Endodermal cell (in vitro differentiated cells): ENCODE results near the gene ZFP37. TPM values are rescaled to one million over a fixed set of nuclear protein-coding genes. Genes with fewer than 3 reads are reported as not detected.

Source experiments
- DNase-seq: peaks from one replicate; pipeline ENCODE4 v3.0.0-alpha.2; 2017
- H3K27ac ChIP-seq: 2 replicates; pipeline ENCODE4 v1.5.1; 2013; ENCODE audit warnings: mild to moderate bottlenecking, low read depth, low read length, moderate library complexity
- H3K27me3 ChIP-seq: 2 replicates; pipeline ENCODE4 v1.6.1; 2013; ENCODE audit warnings: mild to moderate bottlenecking, low read length, moderate library complexity; ENCODE audit not compliant: insufficient read depth, control insufficient read depth, poor library complexity, severe bottlenecking
- H3K36me3 ChIP-seq: 2 replicates; pipeline ENCODE4 v1.7.0; 2013; ENCODE audit warnings: mild to moderate bottlenecking, low read length, moderate library complexity; ENCODE audit not compliant: control insufficient read depth, insufficient read depth
- H3K4me1 ChIP-seq: one replicate; pipeline ENCODE4 v1.7.0; 2013; ENCODE audit warnings: low read length; ENCODE audit not compliant: control insufficient read depth, insufficient read depth
- H3K4me3 ChIP-seq: 2 replicates; pipeline ENCODE4 v1.5.1; 2013; ENCODE audit warnings: mild to moderate bottlenecking, low read length, moderate library complexity
- H3K9ac ChIP-seq: 2 replicates; pipeline ENCODE4 v1.6.1; 2013; ENCODE audit warnings: mild to moderate bottlenecking, low read length, moderate library complexity; ENCODE audit not compliant: poor library complexity, severe bottlenecking; ENCODE audit errors: extremely low read depth
- H3K9me3 ChIP-seq: 2 replicates; pipeline ENCODE4 v1.6.1; 2013; ENCODE audit warnings: mild to moderate bottlenecking, low read length, moderate library complexity; ENCODE audit not compliant: control insufficient read depth
- H3K27ac Mint-ChIP-seq: 2 replicates; pipeline ENCODE4 v1.8.0; 2020; ENCODE audit warnings: mixed read lengths
- H3K27me3 Mint-ChIP-seq: 2 replicates; pipeline ENCODE4 v1.8.0; 2021; ENCODE audit warnings: mild to moderate bottlenecking, mixed read lengths; ENCODE audit not compliant: insufficient read depth
- H3K36me3 Mint-ChIP-seq: 2 replicates; pipeline ENCODE4 v1.8.0; 2020; ENCODE audit warnings: low read depth, mixed read lengths
- H3K4me1 Mint-ChIP-seq: 2 replicates; pipeline ENCODE4 v1.8.0; 2020; ENCODE audit warnings: mixed read lengths
- H3K4me3 Mint-ChIP-seq: 2 replicates; pipeline ENCODE4 v1.8.0; 2020; ENCODE audit warnings: mild to moderate bottlenecking, moderate library complexity, mixed read lengths
- H3K9me3 Mint-ChIP-seq: 2 replicates; pipeline ENCODE4 v1.8.0; 2020; ENCODE audit warnings: mild to moderate bottlenecking, mixed read lengths
- CTCF ChIP-seq: fragments of 200-600 bp; sonication (generic); conservative IDR thresholded peaks from 2 replicates; pipeline ENCODE4 v1.5.0; 2021; ENCODE audit warnings: antibody characterized with exemption, mild to moderate bottlenecking
- WGBS, 2 experiments: methylation state at CpG; one replicate each; pipeline versions ENCODE4 v1.1.5 to v1.1.7; 2013; ENCODE audit warnings: missing lambda C conversion rate in 2 of 2, mixed read lengths in 1 of 2; ENCODE audit not compliant: insufficient coverage in 1 of 2, insufficient read length in 1 of 2; 5-methylcytosine and 5-hydroxymethylcytosine counted together
- total RNA-seq, 2 donors: library from RNA; stranded (reverse); fragmentation: NEBNext Ultra II Directional in 1 of 2; extraction: Animal tissue kit (Norgen Biotek cat#: 25700) in 1 of 2; gene quantifications; 2 replicates in 1 of 2; 3 replicates in 1 of 2; pipeline ENCODE4 v1.2.1, GENCODE V29; 2021

Gene ZFP37
- total RNA-seq, 2 donors from 2014 or later = 4.2 to 4.7 TPM

- Histone ChIP-seq H3K9me3 (peaks cover 33% of the 10 kb centered on the region), H3K27me3 (peaks cover 5% of the 10 kb centered on the region), H3K4me1 (no peaks in the 10 kb centered on the region), H3K27ac (no peak overlapping the region), H3K4me3 (no peak overlapping the region), H3K9ac (no peak overlapping the region), H3K36me3 (no peaks in the 10 kb centered on the region)
- H3K27me3 Mint-ChIP-seq = peaks cover 9% of the 10 kb centered on the region
- DNase-seq = no peak
- 91 to 92% methylated on average over 2 to 3 of the region's 3 CpGs for WGBS, 2 experiments
- H3K9me3 Mint-ChIP-seq = peaks cover 57% of the 10 kb centered on the region
- TF ChIP-seq CTCF = no peak
- H3K4me3 Mint-ChIP-seq = no peak overlapping the region
- no peaks in the 10 kb centered on the region for H3K4me1 Mint-ChIP-seq
- no peaks in the 10 kb centered on the region for H3K36me3 Mint-ChIP-seq
- no peak overlapping the region for H3K27ac Mint-ChIP-seq
Observed at GRCh38 chr9:113018247-113018646, 38.3 kb downstream of the ZFP37 start.

- H3K27ac ChIP-seq = no peak overlapping the region
- peaks cover 20% of the 10 kb centered on the region for H3K9me3 ChIP-seq
- peaks cover 7% of the 10 kb centered on the region for H3K27me3 ChIP-seq
- peak; percentile 8 for TF ChIP-seq CTCF
- peak overlapping the region; percentile 77 for H3K4me3 Mint-ChIP-seq
- peaks cover 10% of the 10 kb centered on the region for H3K27me3 Mint-ChIP-seq
- no peak overlapping the region for H3K9ac ChIP-seq
- peaks cover 18% of the 10 kb centered on the region for H3K9me3 Mint-ChIP-seq
- H3K4me1 Mint-ChIP-seq = peaks cover 2% of the 10 kb centered on the region
- H3K4me3 ChIP-seq = peak overlapping the region; percentile 72
- 73% methylated on average over 8 of the region's 9 CpGs; no CpG with 5 or more reads in 1 of the 2 experiments for WGBS, 2 experiments
- no peaks in the 10 kb centered on the region for H3K36me3 ChIP-seq
- H3K4me1 ChIP-seq = no peaks in the 10 kb centered on the region
- no peak for DNase-seq
- peak overlapping the region; percentile 90 for H3K27ac Mint-ChIP-seq
- H3K36me3 Mint-ChIP-seq = peaks cover 14% of the 10 kb centered on the region
Observed at GRCh38 chr9:113012492-113012891, 44.0 kb downstream of the ZFP37 start.

GRCh38 chr9:113011911-113012381 is 44.6 kb downstream of the ZFP37 start, which contains the start of gene ZNF883:
TSS of gene ZNF883 (minus strand) at chr9:113012192.
- Mint-ChIP-seq H3K9me3 (peaks cover 18% of the 10 kb centered on the region), H3K36me3 (peaks cover 19% of the 10 kb centered on the region), H3K27ac (peak within 1 kb of the TSS; percentile 90), H3K27me3 (peaks cover 8% of the 10 kb centered on the region), H3K4me1 (peaks cover 2% of the 10 kb centered on the region), H3K4me3 (peak within 1 kb of the TSS; percentile 77)
- Histone ChIP-seq H3K4me3 (peak within 1 kb of the TSS; percentile 72), H3K27me3 (peaks cover 7% of the 10 kb centered on the region), H3K36me3 (no peaks in the 10 kb centered on the region), H3K27ac (no peak within 1 kb of the TSS), H3K9ac (no peak within 1 kb of the TSS), H3K9me3 (peaks cover 25% of the 10 kb centered on the region), H3K4me1 (no peaks in the 10 kb centered on the region)
- peak; percentile 33 for TF ChIP-seq CTCF
- peak; percentile 93 for DNase-seq
- WGBS, 2 experiments = 7 to 9% methylated on average over 13 to 30 of the region's 30 CpGs
